ENCODE measurements around the gene FGF14.

GRCh38 chr13:102240110-102240509, 161.7 kb downstream of the FGF14 start:
- TF ChIP-seq CTCF (IDR thresholded peaks at IDR 0.05) (no peak), POLR2A (IDR thresholded peaks at IDR 0.05) (no peak)
